K562 (cell line): ENCODE results near the gene APOBEC3F. TPM values are rescaled to one million over a fixed set of nuclear protein-coding genes. Genes with fewer than 3 reads are reported as not detected.

ENCODE experiments used
- MAX ChIP-seq: sonication (generic); formaldehyde crosslinking; IDR thresholded peaks from 2 replicates; pipeline ENCODE4 v1.9.0; 2022; ENCODE audit warnings: mild to moderate bottlenecking, missing genetic modification reagents
- NR2C1 ChIP-seq, 2 experiments: fragments of 450-650 bp; IDR thresholded peaks; 2 replicates each; pipeline ENCODE4 v1.6.1; 2017; ENCODE audit warnings: mild to moderate bottlenecking in 2 of 2, antibody characterized with exemption in 1 of 2, inconsistent platforms in 1 of 2, missing compliant biosample characterization in 1 of 2, missing genetic modification characterization in 1 of 2
- NR2C2 ChIP-seq, 2 experiments: fragments of 200-800 bp in 1 of 2; sonication (Bioruptor generic) in 1 of 2; sonication (generic) in 1 of 2; formaldehyde crosslinking in 1 of 2; IDR thresholded peaks; 2 replicates each; pipeline versions ENCODE4 v1.6.1 to v1.8.0; 2016 to 2022; ENCODE audit warnings: mild to moderate bottlenecking in 1 of 2, missing compliant biosample characterization in 1 of 2, missing genetic modification characterization in 1 of 2, missing genetic modification reagents in 1 of 2
- ZNF444 ChIP-seq: fragments of 250-450 bp; sonication (Bioruptor Pico); IDR thresholded peaks from 2 replicates; pipeline ENCODE4 v1.4.0; 2020; ENCODE audit warnings: mild to moderate bottlenecking, moderate library complexity
- ZNF518B ChIP-seq: fragments of 250-450 bp; sonication (Bioruptor Pico); IDR thresholded peaks from 2 replicates; pipeline ENCODE4 v1.5.0; 2021; ENCODE audit warnings: mild to moderate bottlenecking, moderate library complexity
- ZNF583 ChIP-seq: fragments of 250-450 bp; sonication (Bioruptor Pico); IDR thresholded peaks from 2 replicates; pipeline ENCODE4 v1.4.0; 2020
- polyA plus RNA-seq, 8 experiments: library from polyadenylated mRNA; depleted of rRNA in 4 of 8; stranded (reverse) in 5 of 8; unstranded in 3 of 8; fragments of >200 nt; fragmentation: Nextera tagmentation in 2 of 8; fragmentation: Illumina TruSeq in 1 of 8; extraction: Ambion mirVana in 2 of 8; extraction: Trizol in 1 of 8; gene quantifications; 2 replicates each; pipeline versions ENCODE4 v1.2.1 to v1.2.3, GENCODE V29; 2011 to 2014; ENCODE audit warnings: inconsistent platforms in 1 of 8, missing spikeins in 1 of 8
- total RNA-seq, 7 experiments: library from RNA; depleted of rRNA in 6 of 7; stranded (reverse); fragments of >200 nt in 6 of 7; fragmentation: Illumina TruSeq in 2 of 7; extraction: Trizol in 2 of 7; gene quantifications; 2 replicates each; pipeline versions ENCODE4 v1.2.1 to v1.2.3, GENCODE V29; 2011 to 2021; ENCODE audit warnings: low replicate concordance in 1 of 7

APOBEC3F gene
- total and polyA plus RNA-seq, 9 of the 15 experiments (the other 6 are each of a cell fraction or from before 2014, with no cell fraction given), result 1.1 to 3.3 (median 1.9) TPM

- TF ChIP-seq ZNF518B (CRISPR knock-in tag), result no peak
- TF ChIP-seq ZNF444 (CRISPR knock-in tag), result no peak
- TF ChIP-seq NR2C1 (IDR thresholded peaks at IDR 0.05), result no peak
- no peak for TF ChIP-seq NR2C1 (tag; IDR thresholded peaks at IDR 0.05)
- TF ChIP-seq NR2C2 (CRISPR knock-in tag; IDR thresholded peaks at IDR 0.05), result no peak
- TF ChIP-seq NR2C2 (tag; IDR thresholded peaks at IDR 0.05), result no peak
- TF ChIP-seq ZNF583, result no peak
- no peak for TF ChIP-seq MAX (CRISPR knock-in tag)
Measured at GRCh38 chr22:39007177-39007576, 33.5 kb upstream of the APOBEC3F start (continued).
